NCI-H146 (cell line): ENCODE results near the gene TAF11L10.
"Not testable (repeated sequence)": the region's sequence is repeated elsewhere in the genome, so short reads cannot be mapped to it uniquely, and the experiment has no call there.

Experiments
- DNase-seq: peaks from one replicate; lab custom pipeline; 2025; lab: John Stamatoyannopoulos, UW

The TAF11L10 gene

GRCh38 chr5:17597728-17598127, at the start of gene TAF11L10:
Gene TAF11L10, minus strand, starts transcription at chr5:17597828.
- not testable (repeated sequence) for DNase-seq

GRCh38 chr5:17634160-17634559, 36.5 kb upstream of the TAF11L10 start, which contains the start of gene TAF11L14:
Gene TAF11L14, plus strand, starts transcription at chr5:17634460.
- DNase-seq = no peak

- DNase-seq = not testable (repeated sequence)
These were observed 34.2 kb upstream of the TAF11L10 start, which contains the start of gene TAF11L13 for GRCh38 chr5:17631788-17632187. Gene TAF11L13, plus strand, starts transcription at chr5:17632088.

GRCh38 chr5:17625686-17626085, 28.1 kb upstream of the TAF11L10 start:
- DNase-seq = no peak

- DNase-seq = peak; percentile 63
These were observed 23.0 kb upstream of the TAF11L10 start for GRCh38 chr5:17620627-17621026.

- no peak for DNase-seq
These were observed 21.7 kb upstream of the TAF11L10 start for GRCh38 chr5:17619354-17619753.

- no peak for DNase-seq
These were observed 17.4 kb upstream of the TAF11L10 start for GRCh38 chr5:17614872-17615605.

- not testable (repeated sequence) for DNase-seq
These were observed 12.5 kb upstream of the TAF11L10 start, which contains the start of gene TAF11L12 for GRCh38 chr5:17610092-17610491. Gene TAF11L12, plus strand, starts transcription at chr5:17610392.

GRCh38 chr5:17607461-17607860, 9.8 kb upstream of the TAF11L10 start:
- DNase-seq = not testable (repeated sequence)

- no peak for DNase-seq
These were observed 7.3 kb upstream of the TAF11L10 start for GRCh38 chr5:17604951-17605350.

GRCh38 chr5:17603880-17604279, 6.3 kb upstream of the TAF11L10 start, which contains the start of gene TAF11L11:
Gene TAF11L11, plus strand, starts transcription at chr5:17604183.
- not testable (repeated sequence) for DNase-seq

- DNase-seq = not testable (repeated sequence)
These were observed 3.4 kb downstream of the TAF11L10 start, which contains the start of gene TAF11L9 for GRCh38 chr5:17594255-17594654. Gene TAF11L9, minus strand, starts transcription at chr5:17594394.

- not testable (repeated sequence) for DNase-seq
These were observed 6.8 kb downstream of the TAF11L10 start, which contains the start of gene TAF11L8 for GRCh38 chr5:17590860-17591259. Gene TAF11L8, minus strand, starts transcription at chr5:17590960.

- DNase-seq = not testable (repeated sequence)
These were observed 12.0 kb downstream of the TAF11L10 start, which contains the start of gene TAF11L7 for GRCh38 chr5:17585658-17586057. Gene TAF11L7, minus strand, starts transcription at chr5:17585758.
